Glutamatergic neuron (in vitro differentiated cells): ENCODE results near the gene HSPB1. TPM values are rescaled to one million over a fixed set of nuclear protein-coding genes. Genes with fewer than 3 reads are reported as not detected.

Experiments
- DNase-seq: peaks from one replicate; pipeline ENCODE4 v3.0.0; 2022
- H3K27ac Mint-ChIP-seq: one replicate; pipeline ENCODE4 v1.8.0; 2020; ENCODE audit warnings: mild to moderate bottlenecking, mixed read lengths, inconsistent platforms; ENCODE audit not compliant: unreplicated experiment
- H3K27me3 Mint-ChIP-seq: one replicate; pipeline ENCODE4 v1.8.0; 2020; ENCODE audit warnings: mild to moderate bottlenecking, moderate library complexity, mixed read lengths, inconsistent platforms; ENCODE audit not compliant: unreplicated experiment
- H3K36me3 Mint-ChIP-seq: one replicate; pipeline ENCODE4 v1.8.0; 2020; ENCODE audit warnings: mild to moderate bottlenecking, mixed read lengths, inconsistent platforms; ENCODE audit not compliant: unreplicated experiment
- H3K4me1 Mint-ChIP-seq: one replicate; pipeline ENCODE4 v1.8.0; 2020; ENCODE audit warnings: mild to moderate bottlenecking, low read depth, mixed read lengths, inconsistent platforms; ENCODE audit not compliant: unreplicated experiment
- H3K4me3 Mint-ChIP-seq: one replicate; pipeline ENCODE4 v1.8.0; 2020; ENCODE audit warnings: mild to moderate bottlenecking, mixed read lengths, inconsistent platforms; ENCODE audit not compliant: unreplicated experiment
- H3K9me3 Mint-ChIP-seq: one replicate; pipeline ENCODE4 v1.8.0; 2020; ENCODE audit warnings: mild to moderate bottlenecking, moderate library complexity, mixed read lengths, inconsistent platforms; ENCODE audit not compliant: unreplicated experiment
- total RNA-seq: library from RNA; stranded (reverse); fragmentation: NEBNext Ultra II Directional; extraction: Animal tissue kit (Norgen Biotek cat#: 25700); gene quantifications from one replicate; pipeline ENCODE4 v1.2.1, GENCODE V29; 2021; ENCODE audit not compliant: unreplicated experiment
- TF ChIP-seq, protein P1 (sequence below): fragments of 200-600 bp; sonication (generic); IDR thresholded peaks from one replicate; pipeline ENCODE4 v1.5.0; 2021; ENCODE audit not compliant: partially characterized antibody, unreplicated experiment

The HSPB1 gene
- total RNA-seq, 1 donor from 2014 or later: 50.4 TPM

GRCh38 chr7:76293407-76293901 is 9.0 kb upstream of the HSPB1 start:
- peaks cover 17% of the 10 kb centered on the region for H3K9me3 Mint-ChIP-seq
- H3K27me3 Mint-ChIP-seq: peaks cover 12% of the 10 kb centered on the region
- H3K4me3 Mint-ChIP-seq: peak overlapping the region; percentile 70
- H3K36me3 Mint-ChIP-seq: peaks cover 3% of the 10 kb centered on the region
- no peak for DNase-seq
- TF ChIP-seq, protein P1, sequence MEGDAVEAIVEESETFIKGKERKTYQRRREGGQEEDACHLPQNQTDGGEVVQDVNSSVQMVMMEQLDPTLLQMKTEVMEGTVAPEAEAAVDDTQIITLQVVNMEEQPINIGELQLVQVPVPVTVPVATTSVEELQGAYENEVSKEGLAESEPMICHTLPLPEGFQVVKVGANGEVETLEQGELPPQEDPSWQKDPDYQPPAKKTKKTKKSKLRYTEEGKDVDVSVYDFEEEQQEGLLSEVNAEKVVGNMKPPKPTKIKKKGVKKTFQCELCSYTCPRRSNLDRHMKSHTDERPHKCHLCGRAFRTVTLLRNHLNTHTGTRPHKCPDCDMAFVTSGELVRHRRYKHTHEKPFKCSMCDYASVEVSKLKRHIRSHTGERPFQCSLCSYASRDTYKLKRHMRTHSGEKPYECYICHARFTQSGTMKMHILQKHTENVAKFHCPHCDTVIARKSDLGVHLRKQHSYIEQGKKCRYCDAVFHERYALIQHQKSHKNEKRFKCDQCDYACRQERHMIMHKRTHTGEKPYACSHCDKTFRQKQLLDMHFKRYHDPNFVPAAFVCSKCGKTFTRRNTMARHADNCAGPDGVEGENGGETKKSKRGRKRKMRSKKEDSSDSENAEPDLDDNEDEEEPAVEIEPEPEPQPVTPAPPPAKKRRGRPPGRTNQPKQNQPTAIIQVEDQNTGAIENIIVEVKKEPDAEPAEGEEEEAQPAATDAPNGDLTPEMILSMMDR: no peak
- peak overlapping the region; percentile 91 for H3K27ac Mint-ChIP-seq
- H3K4me1 Mint-ChIP-seq: peaks cover 23% of the 10 kb centered on the region

GRCh38 chr7:76294344-76295024 is 8.0 kb upstream of the HSPB1 start:
- Mint-ChIP-seq H3K9me3 (peaks cover 17% of the 10 kb centered on the region), H3K4me1 (peaks cover 23% of the 10 kb centered on the region), H3K27ac (peak overlapping the region; percentile 77), H3K36me3 (peaks cover 3% of the 10 kb centered on the region), H3K27me3 (peaks cover 14% of the 10 kb centered on the region), H3K4me3 (peak overlapping the region; percentile 57)
- TF ChIP-seq, protein P1: no peak
- peak; percentile 95 for DNase-seq

DNA sequence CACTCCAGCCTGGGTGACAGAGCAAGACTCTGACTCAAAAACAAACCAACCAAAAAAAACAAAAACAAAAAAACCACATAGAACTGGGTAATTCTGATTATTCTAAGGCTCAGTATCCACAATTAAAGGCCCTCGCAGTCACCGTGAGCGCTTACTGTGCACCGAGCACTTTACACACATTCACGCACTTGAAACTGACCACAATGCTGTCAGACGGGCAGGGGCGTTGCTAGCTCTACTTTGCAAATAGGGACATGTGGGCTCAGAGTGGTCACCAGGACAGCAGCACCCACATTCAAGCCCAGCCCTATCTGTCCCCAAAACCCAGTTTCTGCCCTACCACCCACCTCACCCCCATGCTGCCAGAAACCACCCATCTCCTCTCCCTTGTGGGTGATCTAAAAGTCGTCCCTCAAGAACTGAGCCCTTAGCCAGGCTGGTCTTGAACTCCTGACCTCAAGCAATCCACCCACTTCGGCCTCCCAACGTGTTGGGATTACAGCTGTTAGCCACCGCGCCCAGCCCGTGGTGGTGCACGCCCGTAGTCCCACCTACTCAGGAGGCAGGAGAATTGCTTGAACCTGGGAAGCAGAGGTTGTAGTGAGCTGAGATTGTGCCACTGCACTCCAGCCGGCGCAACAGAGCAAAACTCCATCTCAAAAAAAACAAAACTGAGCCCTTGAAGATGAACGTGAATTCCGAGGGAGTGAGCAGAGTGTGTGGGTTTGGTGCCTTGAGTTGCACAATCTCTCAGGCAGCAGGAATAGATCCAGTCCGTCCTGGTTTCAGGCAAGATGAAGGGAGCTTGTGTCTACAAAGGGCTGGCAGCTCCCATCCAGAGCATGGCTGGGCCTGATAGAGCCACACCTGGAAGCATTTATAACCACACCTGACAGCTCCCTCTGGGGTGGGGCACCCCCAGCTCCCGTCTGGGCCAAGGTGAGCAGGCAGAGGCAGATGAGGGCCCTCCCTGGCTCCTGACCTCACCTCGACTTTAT is 5.4 kb upstream of the HSPB1 start:
- peaks cover 7% of the 10 kb centered on the region for H3K27me3 Mint-ChIP-seq
- TF ChIP-seq, protein P1: no peak
- peaks cover 3% of the 10 kb centered on the region for H3K36me3 Mint-ChIP-seq
- DNase-seq: no peak
- no peak overlapping the region for H3K4me3 Mint-ChIP-seq
- H3K4me1 Mint-ChIP-seq: peaks cover 12% of the 10 kb centered on the region
- H3K27ac Mint-ChIP-seq: no peak overlapping the region
- peaks cover 13% of the 10 kb centered on the region for H3K9me3 Mint-ChIP-seq

- TF ChIP-seq, protein P1: no peak
- Mint-ChIP-seq H3K27me3 (peaks cover 8% of the 10 kb centered on the region), H3K4me1 (no peaks in the 10 kb centered on the region), H3K4me3 (no peak overlapping the region), H3K9me3 (peaks cover 6% of the 10 kb centered on the region), H3K36me3 (no peaks in the 10 kb centered on the region), H3K27ac (no peak overlapping the region)
- no peak for DNase-seq
Measured at GRCh38 chr7:76300166-76300731, 2.2 kb upstream of the HSPB1 start.
